Esophagus muscularis mucosa (tissue), 4 donors: Measurements from ENCODE around the gene TMCC2.

Experiments used
- EP300 ChIP-seq: sonication (generic); formaldehyde crosslinking; IDR thresholded peaks from one replicate; pipeline ENCODE4 v1.6.1; 2017; ENCODE audit warnings: antibody characterized with exemption
- POLR2A ChIP-seq: fragments of 450-650 bp; IDR thresholded peaks from one replicate; pipeline ENCODE4 v1.6.1; 2017; ENCODE audit warnings: antibody characterized with exemption, moderate library complexity, mild to moderate bottlenecking, low read depth
- POLR2AphosphoS5 ChIP-seq, 2 donors: sonication (generic); formaldehyde crosslinking; IDR thresholded peaks; one replicate each; pipeline ENCODE4 v1.6.1; 2017; ENCODE audit warnings: antibody characterized with exemption in 2 of 2
- TF ChIP-seq, protein P1 (sequence below), 3 experiments: fragments of 200-600 bp in 2 of 3; fragments of 450-650 bp in 1 of 3; sonication (generic) in 2 of 3; IDR thresholded peaks; one replicate each; pipeline ENCODE4 v1.5.1; 2017 to 2019; ENCODE audit warnings: antibody characterized with exemption in 3 of 3, mild to moderate bottlenecking in 2 of 3, moderate library complexity in 1 of 3

DNA sequence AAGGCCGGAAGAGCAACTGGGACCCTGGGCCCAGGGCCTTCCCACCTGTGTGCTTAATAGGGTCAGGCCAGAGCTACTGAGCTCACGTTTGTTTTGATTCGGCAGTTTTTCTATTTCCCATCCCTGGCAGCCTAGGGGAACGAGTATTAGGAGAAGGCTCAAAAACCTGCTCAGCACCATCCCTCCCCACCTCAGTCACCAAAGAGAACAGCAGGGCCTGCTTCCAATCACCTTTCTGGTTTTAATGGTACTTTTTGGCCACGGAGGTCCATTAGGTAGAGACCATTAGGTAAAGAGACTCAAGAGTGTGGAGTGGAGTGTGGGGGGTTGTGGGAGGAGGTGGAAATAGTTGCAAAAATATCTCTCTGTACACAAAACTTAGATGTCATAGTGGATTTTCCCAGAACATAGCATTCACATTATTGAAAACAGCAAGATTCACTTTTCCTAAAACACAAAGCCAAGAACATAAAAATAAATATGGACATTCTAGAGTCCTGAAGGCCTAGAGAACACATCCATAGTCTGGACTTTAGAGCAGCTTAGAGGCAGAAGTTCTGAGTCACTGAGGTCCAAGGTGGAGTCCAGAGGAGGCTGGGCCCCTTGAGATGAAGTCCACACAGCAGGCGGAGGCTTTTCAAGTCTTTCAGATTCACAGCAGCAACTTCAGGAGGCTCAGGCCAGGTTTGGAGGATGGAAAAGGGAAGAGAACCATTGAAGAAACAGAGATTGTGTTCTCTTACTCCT, 74.3 kb downstream of the TMCC2 start:
- TF ChIP-seq, protein P1, sequence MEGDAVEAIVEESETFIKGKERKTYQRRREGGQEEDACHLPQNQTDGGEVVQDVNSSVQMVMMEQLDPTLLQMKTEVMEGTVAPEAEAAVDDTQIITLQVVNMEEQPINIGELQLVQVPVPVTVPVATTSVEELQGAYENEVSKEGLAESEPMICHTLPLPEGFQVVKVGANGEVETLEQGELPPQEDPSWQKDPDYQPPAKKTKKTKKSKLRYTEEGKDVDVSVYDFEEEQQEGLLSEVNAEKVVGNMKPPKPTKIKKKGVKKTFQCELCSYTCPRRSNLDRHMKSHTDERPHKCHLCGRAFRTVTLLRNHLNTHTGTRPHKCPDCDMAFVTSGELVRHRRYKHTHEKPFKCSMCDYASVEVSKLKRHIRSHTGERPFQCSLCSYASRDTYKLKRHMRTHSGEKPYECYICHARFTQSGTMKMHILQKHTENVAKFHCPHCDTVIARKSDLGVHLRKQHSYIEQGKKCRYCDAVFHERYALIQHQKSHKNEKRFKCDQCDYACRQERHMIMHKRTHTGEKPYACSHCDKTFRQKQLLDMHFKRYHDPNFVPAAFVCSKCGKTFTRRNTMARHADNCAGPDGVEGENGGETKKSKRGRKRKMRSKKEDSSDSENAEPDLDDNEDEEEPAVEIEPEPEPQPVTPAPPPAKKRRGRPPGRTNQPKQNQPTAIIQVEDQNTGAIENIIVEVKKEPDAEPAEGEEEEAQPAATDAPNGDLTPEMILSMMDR (IDR thresholded peaks at IDR 0.05): no peak
- TF ChIP-seq POLR2A (no peak), POLR2AphosphoS5 (IDR thresholded peaks at IDR 0.05) (no peak), EP300 (no peak)
